Glutamatergic neuron (in vitro differentiated cells): Measurements from ENCODE around the gene CCR6. TPM values are rescaled to one million over a fixed set of nuclear protein-coding genes. Genes with fewer than 3 reads are reported as not detected.

Experiments used
- DNase-seq: peaks from one replicate; pipeline ENCODE4 v3.0.0; 2022
- H3K27ac Mint-ChIP-seq: one replicate; pipeline ENCODE4 v1.8.0; 2020; ENCODE audit warnings: mild to moderate bottlenecking, mixed read lengths, inconsistent platforms; ENCODE audit not compliant: unreplicated experiment
- H3K27me3 Mint-ChIP-seq: one replicate; pipeline ENCODE4 v1.8.0; 2020; ENCODE audit warnings: mild to moderate bottlenecking, moderate library complexity, mixed read lengths, inconsistent platforms; ENCODE audit not compliant: unreplicated experiment
- H3K36me3 Mint-ChIP-seq: one replicate; pipeline ENCODE4 v1.8.0; 2020; ENCODE audit warnings: mild to moderate bottlenecking, mixed read lengths, inconsistent platforms; ENCODE audit not compliant: unreplicated experiment
- H3K4me1 Mint-ChIP-seq: one replicate; pipeline ENCODE4 v1.8.0; 2020; ENCODE audit warnings: mild to moderate bottlenecking, low read depth, mixed read lengths, inconsistent platforms; ENCODE audit not compliant: unreplicated experiment
- H3K4me3 Mint-ChIP-seq: one replicate; pipeline ENCODE4 v1.8.0; 2020; ENCODE audit warnings: mild to moderate bottlenecking, mixed read lengths, inconsistent platforms; ENCODE audit not compliant: unreplicated experiment
- H3K9me3 Mint-ChIP-seq: one replicate; pipeline ENCODE4 v1.8.0; 2020; ENCODE audit warnings: mild to moderate bottlenecking, moderate library complexity, mixed read lengths, inconsistent platforms; ENCODE audit not compliant: unreplicated experiment
- CTCF ChIP-seq: fragments of 200-600 bp; sonication (generic); IDR thresholded peaks from one replicate; pipeline ENCODE4 v1.5.0; 2021; ENCODE audit not compliant: partially characterized antibody, unreplicated experiment
- total RNA-seq: library from RNA; stranded (reverse); fragmentation: NEBNext Ultra II Directional; extraction: Animal tissue kit (Norgen Biotek cat#: 25700); gene quantifications from one replicate; pipeline ENCODE4 v1.2.1, GENCODE V29; 2021; ENCODE audit not compliant: unreplicated experiment

CCR6 gene
- total RNA-seq, 1 donor from 2014 or later, result not detected

DNA sequence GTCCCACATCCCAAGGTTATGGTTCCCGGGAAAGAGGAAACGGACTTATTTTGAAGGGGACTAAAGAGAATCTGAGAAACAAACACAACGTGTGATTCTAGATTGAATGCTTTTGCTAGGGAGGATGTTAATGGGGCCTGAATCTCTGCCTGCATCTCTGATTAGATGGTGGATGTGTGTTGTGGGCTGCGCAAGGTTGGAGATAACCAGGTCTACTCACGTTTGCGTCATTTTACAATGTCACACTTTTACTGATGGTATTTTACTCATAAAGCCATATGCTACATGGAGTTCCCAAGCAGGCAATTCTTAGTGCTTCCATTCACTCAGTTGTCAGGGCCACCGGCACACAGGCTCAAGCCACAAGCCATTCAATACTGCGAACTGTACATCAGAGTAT lies 23.2 kb upstream of the CCR6 start:
- H3K4me3 Mint-ChIP-seq, result no peak overlapping the region
- no peaks in the 10 kb centered on the region for H3K36me3 Mint-ChIP-seq
- H3K9me3 Mint-ChIP-seq, result no peaks in the 10 kb centered on the region
- H3K4me1 Mint-ChIP-seq, result no peaks in the 10 kb centered on the region
- no peak for DNase-seq
- H3K27ac Mint-ChIP-seq, result no peak overlapping the region
- no peak for TF ChIP-seq CTCF
- no peaks in the 10 kb centered on the region for H3K27me3 Mint-ChIP-seq

DNA sequence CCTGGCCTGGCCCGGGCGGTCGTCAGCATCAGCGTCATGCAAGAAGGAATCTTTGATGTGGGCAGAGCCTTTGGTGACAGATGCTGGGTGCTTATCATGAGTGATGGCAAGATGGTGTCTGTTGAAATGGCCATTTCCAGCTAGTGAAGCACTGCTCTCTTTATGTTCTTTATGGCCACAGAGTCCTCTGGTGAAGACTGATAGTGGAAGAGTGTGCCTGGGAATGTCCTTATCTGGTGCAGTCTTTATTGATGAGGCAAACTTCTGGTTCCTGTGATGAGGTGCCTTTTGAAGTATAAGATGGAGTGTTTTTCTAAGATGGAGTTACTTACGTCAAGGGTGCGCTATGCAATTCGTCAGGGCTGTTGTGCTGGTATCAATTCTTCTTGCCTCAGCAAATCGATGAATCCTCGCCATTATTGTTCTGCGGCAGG lies 22.6 kb upstream of the CCR6 start:
- no peaks in the 10 kb centered on the region for H3K36me3 Mint-ChIP-seq
- no peaks in the 10 kb centered on the region for H3K27me3 Mint-ChIP-seq
- H3K4me1 Mint-ChIP-seq, result no peaks in the 10 kb centered on the region
- no peak for DNase-seq
- no peak overlapping the region for H3K27ac Mint-ChIP-seq
- no peak overlapping the region for H3K4me3 Mint-ChIP-seq
- no peak for TF ChIP-seq CTCF
- no peaks in the 10 kb centered on the region for H3K9me3 Mint-ChIP-seq

DNA sequence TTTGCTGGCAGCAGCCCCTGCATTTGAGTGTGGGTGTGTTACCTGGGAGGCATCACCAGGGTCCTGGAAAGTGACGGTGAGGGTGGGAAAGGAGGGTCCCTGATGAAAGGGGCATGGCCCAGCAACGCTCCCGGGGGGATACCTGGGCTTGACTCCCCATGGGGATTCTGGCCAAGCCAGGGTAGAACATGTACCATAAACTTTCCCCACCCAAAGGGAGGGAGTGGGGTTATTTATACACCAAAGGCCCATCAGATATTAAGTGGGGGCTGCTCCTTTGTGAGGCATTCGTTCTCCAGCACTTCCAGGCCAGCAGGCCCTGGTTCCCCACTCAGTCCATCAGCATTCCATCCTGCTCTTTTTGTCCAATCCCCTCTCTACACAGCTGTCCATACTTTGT lies 20.6 kb upstream of the CCR6 start:
- no peak for DNase-seq
- Mint-ChIP-seq H3K4me1 (no peaks in the 10 kb centered on the region), H3K9me3 (no peaks in the 10 kb centered on the region), H3K36me3 (no peaks in the 10 kb centered on the region), H3K27me3 (no peaks in the 10 kb centered on the region), H3K4me3 (no peak overlapping the region), H3K27ac (no peak overlapping the region)
- no peak for TF ChIP-seq CTCF

- no peaks in the 10 kb centered on the region for H3K36me3 Mint-ChIP-seq
- no peak for DNase-seq
- H3K27me3 Mint-ChIP-seq, result peaks cover 2% of the 10 kb centered on the region
- H3K4me3 Mint-ChIP-seq, result no peak overlapping the region
- H3K9me3 Mint-ChIP-seq, result no peaks in the 10 kb centered on the region
- no peaks in the 10 kb centered on the region for H3K4me1 Mint-ChIP-seq
- H3K27ac Mint-ChIP-seq, result no peak overlapping the region
- no peak for TF ChIP-seq CTCF
These were observed 19.6 kb upstream of the CCR6 start for GRCh38 chr6:167103041-167103891.

DNA sequence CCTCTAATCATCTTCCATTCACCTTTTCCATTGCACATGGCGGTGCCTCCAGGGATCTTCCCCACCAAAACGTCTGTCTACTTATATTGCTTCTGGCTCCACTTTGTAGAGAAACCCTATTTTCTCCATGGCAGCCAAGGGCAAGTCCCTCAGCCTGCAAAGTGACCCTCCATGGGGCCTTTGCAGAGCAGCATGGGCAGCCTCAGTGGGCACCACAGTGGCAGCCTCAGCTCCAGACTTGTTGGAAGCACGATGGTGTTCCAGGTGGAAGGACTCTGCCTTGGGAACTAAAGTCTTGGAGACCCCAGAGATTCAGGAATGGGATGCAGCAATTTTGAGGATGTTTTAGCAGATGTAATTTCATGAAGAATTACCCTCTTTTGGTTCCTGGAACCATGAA lies 18.5 kb upstream of the CCR6 start:
- Mint-ChIP-seq H3K4me3 (no peak overlapping the region), H3K27me3 (peaks cover 5% of the 10 kb centered on the region), H3K36me3 (no peaks in the 10 kb centered on the region), H3K27ac (no peak overlapping the region), H3K9me3 (no peaks in the 10 kb centered on the region), H3K4me1 (no peaks in the 10 kb centered on the region)
- DNase-seq, result no peak
- TF ChIP-seq CTCF, result no peak
